Measurements from ENCODE around the gene SLC18B1. TPM values are rescaled to one million over a fixed set of nuclear protein-coding genes. Genes with fewer than 3 reads are reported as not detected.

Gene SLC18B1
- total and polyA plus RNA-seq, 2 of the 13 experiments (the other 11 are each of a cell fraction or from before 2014, with no cell fraction given): 11.4 to 13.8 TPM

- no peak for TF ChIP-seq NR1H2 (CRISPR knock-in tag; IDR thresholded peaks at IDR 0.05; ENCODE audit: borderline replicate concordance, low read depth)
- no peak for TF ChIP-seq MXD1 (CRISPR knock-in tag; IDR thresholded peaks at IDR 0.05)
- no peak for TF ChIP-seq RBM39 (IDR thresholded peaks at IDR 0.05; ENCODE audit: low read depth, low read length, poor library complexity, severe bottlenecking)
- TF ChIP-seq ZIK1 (CRISPR knock-in tag; IDR thresholded peaks at IDR 0.05; ENCODE audit: borderline replicate concordance, low read depth): no peak
- TF ChIP-seq, protein P1, sequence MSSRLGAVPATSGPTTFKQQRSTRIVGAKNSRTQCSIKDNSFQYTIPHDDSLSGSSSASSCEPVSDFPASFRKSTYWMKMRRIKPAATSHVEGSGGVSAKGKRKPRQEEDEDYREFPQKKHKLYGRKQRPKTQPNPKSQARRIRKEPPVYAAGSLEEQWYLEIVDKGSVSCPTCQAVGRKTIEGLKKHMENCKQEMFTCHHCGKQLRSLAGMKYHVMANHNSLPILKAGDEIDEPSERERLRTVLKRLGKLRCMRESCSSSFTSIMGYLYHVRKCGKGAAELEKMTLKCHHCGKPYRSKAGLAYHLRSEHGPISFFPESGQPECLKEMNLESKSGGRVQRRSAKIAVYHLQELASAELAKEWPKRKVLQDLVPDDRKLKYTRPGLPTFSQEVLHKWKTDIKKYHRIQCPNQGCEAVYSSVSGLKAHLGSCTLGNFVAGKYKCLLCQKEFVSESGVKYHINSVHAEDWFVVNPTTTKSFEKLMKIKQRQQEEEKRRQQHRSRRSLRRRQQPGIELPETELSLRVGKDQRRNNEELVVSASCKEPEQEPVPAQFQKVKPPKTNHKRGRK (CRISPR knock-in tag; IDR thresholded peaks at IDR 0.05): no peak
- TF ChIP-seq GATAD2A (CRISPR knock-in tag; IDR thresholded peaks at IDR 0.05): peak; percentile 72
- TF ChIP-seq CBX1 (IDR thresholded peaks at IDR 0.05; ENCODE audit: low read depth): no peak
- TF ChIP-seq RFX1 (IDR thresholded peaks at IDR 0.05): no peak
- 0 out of 2 replicates have a peak, but pooled peaks have one; percentile 37 for TF ChIP-seq ELF1 (CRISPR knock-in tag; IDR thresholded peaks at IDR 0.05)
- TF ChIP-seq ZNF607 (CRISPR knock-in tag; IDR thresholded peaks at IDR 0.05; ENCODE audit: borderline replicate concordance): no peak
- no peak for TF ChIP-seq MAFF (IDR thresholded peaks at IDR 0.05; ENCODE audit: low read depth, low read length)
- TF ChIP-seq ZNF629 (CRISPR knock-in tag; conservative IDR thresholded peaks at IDR 0.05): no peak
- TF ChIP-seq, protein P2, sequence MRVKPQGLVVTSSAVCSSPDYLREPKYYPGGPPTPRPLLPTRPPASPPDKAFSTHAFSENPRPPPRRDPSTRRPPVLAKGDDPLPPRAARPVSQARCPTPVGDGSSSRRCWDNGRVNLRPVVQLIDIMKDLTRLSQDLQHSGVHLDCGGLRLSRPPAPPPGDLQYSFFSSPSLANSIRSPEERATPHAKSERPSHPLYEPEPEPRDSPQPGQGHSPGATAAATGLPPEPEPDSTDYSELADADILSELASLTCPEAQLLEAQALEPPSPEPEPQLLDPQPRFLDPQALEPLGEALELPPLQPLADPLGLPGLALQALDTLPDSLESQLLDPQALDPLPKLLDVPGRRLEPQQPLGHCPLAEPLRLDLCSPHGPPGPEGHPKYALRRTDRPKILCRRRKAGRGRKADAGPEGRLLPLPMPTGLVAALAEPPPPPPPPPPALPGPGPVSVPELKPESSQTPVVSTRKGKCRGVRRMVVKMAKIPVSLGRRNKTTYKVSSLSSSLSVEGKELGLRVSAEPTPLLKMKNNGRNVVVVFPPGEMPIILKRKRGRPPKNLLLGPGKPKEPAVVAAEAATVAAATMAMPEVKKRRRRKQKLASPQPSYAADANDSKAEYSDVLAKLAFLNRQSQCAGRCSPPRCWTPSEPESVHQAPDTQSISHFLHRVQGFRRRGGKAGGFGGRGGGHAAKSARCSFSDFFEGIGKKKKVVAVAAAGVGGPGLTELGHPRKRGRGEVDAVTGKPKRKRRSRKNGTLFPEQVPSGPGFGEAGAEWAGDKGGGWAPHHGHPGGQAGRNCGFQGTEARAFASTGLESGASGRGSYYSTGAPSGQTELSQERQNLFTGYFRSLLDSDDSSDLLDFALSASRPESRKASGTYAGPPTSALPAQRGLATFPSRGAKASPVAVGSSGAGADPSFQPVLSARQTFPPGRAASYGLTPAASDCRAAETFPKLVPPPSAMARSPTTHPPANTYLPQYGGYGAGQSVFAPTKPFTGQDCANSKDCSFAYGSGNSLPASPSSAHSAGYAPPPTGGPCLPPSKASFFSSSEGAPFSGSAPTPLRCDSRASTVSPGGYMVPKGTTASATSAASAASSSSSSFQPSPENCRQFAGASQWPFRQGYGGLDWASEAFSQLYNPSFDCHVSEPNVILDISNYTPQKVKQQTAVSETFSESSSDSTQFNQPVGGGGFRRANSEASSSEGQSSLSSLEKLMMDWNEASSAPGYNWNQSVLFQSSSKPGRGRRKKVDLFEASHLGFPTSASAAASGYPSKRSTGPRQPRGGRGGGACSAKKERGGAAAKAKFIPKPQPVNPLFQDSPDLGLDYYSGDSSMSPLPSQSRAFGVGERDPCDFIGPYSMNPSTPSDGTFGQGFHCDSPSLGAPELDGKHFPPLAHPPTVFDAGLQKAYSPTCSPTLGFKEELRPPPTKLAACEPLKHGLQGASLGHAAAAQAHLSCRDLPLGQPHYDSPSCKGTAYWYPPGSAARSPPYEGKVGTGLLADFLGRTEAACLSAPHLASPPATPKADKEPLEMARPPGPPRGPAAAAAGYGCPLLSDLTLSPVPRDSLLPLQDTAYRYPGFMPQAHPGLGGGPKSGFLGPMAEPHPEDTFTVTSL (CRISPR knock-in tag; IDR thresholded peaks at IDR 0.05; ENCODE audit: borderline replicate concordance): peak; percentile 88; the same call in 1 of the 2 replicates
- no peak for TF ChIP-seq ZMYM2 (CRISPR knock-in tag; IDR thresholded peaks at IDR 0.05)
- TF ChIP-seq LCORL (IDR thresholded peaks at IDR 0.05): no peak
- TF ChIP-seq LCORL (CRISPR knock-in tag; IDR thresholded peaks at IDR 0.05): no peak
- no peak for TF ChIP-seq ZNF878 (CRISPR knock-in tag; IDR thresholded peaks at IDR 0.05)
- no peak for TF ChIP-seq PLRG1 (conservative IDR thresholded peaks at IDR 0.05)
- TF ChIP-seq ASH2L (IDR thresholded peaks at IDR 0.05; ENCODE audit: insufficient read length, low read depth, low read length): no peak
- TF ChIP-seq, protein P3, sequence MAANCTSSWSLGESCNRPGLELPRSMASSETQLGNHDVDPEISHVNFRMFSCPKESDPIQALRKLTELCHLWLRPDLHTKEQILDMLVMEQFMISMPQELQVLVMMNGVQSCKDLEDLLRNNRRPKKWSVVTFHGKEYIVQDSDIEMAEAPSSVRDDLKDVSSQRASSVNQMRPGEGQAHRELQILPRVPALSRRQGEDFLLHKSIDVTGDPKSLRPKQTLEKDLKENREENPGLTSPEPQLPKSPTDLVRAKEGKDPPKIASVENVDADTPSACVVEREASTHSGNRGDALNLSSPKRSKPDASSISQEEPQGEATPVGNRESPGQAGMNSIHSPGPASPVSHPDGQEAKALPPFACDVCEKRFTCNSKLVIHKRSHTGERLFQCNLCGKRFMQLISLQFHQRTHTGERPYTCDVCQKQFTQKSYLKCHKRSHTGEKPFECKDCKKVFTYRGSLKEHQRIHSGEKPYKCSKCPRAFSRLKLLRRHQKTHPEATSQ (CRISPR knock-in tag; IDR thresholded peaks at IDR 0.05; ENCODE audit: borderline replicate concordance): no peak
- no peak for TF ChIP-seq ZNF557 (CRISPR knock-in tag; IDR thresholded peaks at IDR 0.05)
- TF ChIP-seq ATF4 (CRISPR knock-in tag; IDR thresholded peaks at IDR 0.05): peak in 1 of 2 experiments; percentile 98; a peak in 2 of 4 replicates
Observed at GRCh38 chr6:132749111-132749510, 49.3 kb downstream of the SLC18B1 start (continued).

All from HepG2 (cell line).